ENCODE measurements around the gene CDY2B.
"Not testable (repeated sequence)": the region's sequence is repeated elsewhere in the genome, so short reads cannot be mapped to it uniquely, and the experiment has no call there.

DNA sequence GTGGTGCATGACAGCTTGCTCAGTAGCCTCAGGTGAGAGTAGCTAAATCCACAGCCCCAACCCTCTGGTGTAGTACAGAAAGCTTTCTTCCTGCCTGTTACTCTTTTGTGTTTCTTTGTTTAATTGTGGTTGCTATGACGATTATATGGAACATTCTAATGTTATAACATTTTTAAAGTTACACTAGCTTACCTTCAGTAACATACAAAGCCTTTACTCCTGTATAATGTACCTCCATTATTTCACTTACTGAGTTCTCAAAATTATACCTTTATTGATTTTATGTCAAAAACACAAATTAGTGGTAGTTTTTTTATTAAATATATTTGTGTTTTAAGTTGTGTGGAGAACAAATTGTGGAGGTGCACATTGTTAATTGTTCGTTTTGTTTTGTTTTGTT lies at the start of gene CDY2B:
- TF ChIP-seq POLR2AphosphoS5, POLR2A (IDR thresholded peaks at IDR 0.05; ENCODE audit: low read depth, low read length): not testable (repeated sequence)
